HFF-Myc (cell line): ENCODE measurements around the gene COG5.

Source experiments
- DNase-seq: peaks from one replicate; pipeline ENCODE4 v3.0.0-alpha.2; 2011; ENCODE audit warnings: low read depth; ENCODE audit errors: extremely low read depth
- H3K4me3 ChIP-seq: replicated peaks from 2 replicates; pipeline ENCODE4 v1.5.1; 2011; ENCODE audit warnings: low read depth, mild to moderate bottlenecking, control low read depth, low read length
- TF ChIP-seq, protein P1 (sequence below): IDR thresholded peaks from 2 replicates; pipeline ENCODE4 v1.5.1; 2012; ENCODE audit warnings: mild to moderate bottlenecking, low read depth, low read length, control low read depth; ENCODE audit errors: missing control alignments

The COG5 gene

DNA sequence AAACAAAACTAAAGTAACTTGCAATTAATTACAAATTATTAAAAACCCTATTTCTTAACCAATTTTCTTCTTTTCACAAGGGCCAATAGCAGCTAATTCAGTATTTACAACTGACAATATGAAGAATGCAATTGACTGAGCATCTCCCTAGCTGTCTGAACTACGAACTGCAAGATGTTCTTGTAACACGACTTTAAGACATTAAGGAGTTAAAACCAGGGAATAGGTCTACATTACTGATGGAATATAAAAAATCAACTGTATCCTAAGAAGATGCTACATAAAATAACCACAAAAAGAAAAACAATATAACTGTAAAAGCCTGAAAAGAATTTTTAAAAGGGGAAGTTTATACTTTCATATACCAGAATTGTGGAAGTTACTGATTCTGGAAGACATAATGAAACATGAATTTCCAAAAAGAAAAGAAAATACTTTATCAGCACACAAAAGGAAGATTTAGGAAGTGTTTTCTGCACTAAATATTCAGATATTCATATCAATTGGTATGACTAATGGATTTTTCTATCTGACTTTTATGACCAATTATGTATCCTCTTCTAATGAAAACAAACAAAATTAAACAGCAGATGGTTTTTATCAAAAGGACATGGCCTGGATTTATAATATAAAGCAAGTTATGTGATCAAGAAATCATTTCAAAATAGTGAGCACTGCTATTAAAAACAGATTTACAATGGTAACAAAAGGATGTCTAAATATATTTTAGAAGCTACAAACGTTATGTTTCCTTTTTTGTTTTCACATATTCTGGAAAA, 92.2 kb downstream of the COG5 start:
- DNase-seq: no peak
- TF ChIP-seq, protein P1, sequence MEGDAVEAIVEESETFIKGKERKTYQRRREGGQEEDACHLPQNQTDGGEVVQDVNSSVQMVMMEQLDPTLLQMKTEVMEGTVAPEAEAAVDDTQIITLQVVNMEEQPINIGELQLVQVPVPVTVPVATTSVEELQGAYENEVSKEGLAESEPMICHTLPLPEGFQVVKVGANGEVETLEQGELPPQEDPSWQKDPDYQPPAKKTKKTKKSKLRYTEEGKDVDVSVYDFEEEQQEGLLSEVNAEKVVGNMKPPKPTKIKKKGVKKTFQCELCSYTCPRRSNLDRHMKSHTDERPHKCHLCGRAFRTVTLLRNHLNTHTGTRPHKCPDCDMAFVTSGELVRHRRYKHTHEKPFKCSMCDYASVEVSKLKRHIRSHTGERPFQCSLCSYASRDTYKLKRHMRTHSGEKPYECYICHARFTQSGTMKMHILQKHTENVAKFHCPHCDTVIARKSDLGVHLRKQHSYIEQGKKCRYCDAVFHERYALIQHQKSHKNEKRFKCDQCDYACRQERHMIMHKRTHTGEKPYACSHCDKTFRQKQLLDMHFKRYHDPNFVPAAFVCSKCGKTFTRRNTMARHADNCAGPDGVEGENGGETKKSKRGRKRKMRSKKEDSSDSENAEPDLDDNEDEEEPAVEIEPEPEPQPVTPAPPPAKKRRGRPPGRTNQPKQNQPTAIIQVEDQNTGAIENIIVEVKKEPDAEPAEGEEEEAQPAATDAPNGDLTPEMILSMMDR: no peak

DNA sequence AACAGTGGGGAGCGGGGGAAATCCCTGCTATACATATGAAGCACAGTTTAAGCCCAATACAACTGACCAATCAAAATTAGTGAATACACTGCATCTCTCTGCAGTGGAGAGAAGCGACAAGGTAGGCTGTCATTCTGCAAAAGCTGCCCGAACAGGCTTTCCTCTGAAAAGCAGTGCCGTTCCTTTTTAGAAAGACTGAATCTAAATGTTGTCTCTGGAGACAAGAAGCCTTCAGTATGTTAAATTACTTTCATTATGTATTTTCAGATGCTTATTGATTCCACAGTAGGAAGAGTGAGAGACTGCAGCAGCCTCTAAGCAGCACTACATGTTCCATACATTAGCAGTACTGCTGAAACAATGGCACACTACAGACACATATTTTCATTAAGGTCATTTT, 93.8 kb downstream of the COG5 start, which contains the start of gene GPR22:
Gene GPR22 (plus strand): TSS at position 129 of the 400 bp plus-strand sequence. CDS start 4,004 bp downstream, outside the sequence.
- TF ChIP-seq, protein P1: no peak
- H3K4me3 ChIP-seq: no peak within 1 kb of the TSS
- no peak for DNase-seq

More for the DNA sequence above, 92.2 kb downstream of the COG5 start:
- H3K4me3 ChIP-seq: no peak overlapping the region

DNA sequence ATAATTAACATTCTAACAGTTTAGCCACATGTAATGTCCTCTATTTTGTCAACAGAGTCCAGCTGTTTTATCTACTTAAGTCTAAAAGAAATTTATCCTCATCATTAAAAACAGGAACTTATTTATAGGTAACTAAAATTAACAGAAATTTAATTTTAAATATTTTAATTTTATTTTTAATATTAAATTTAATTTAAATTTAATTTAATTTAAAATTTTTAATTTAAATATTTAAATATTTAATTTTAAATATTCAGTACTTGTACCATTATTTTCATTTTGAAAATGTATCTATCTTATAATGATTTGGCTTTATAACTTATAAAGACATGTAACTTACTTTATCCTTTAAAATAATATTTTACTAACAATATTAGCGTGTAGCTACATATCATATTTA, 94.9 kb downstream of the COG5 start:
- no peak overlapping the region for H3K4me3 ChIP-seq
- DNase-seq: no peak
- TF ChIP-seq, protein P1: no peak

DNA sequence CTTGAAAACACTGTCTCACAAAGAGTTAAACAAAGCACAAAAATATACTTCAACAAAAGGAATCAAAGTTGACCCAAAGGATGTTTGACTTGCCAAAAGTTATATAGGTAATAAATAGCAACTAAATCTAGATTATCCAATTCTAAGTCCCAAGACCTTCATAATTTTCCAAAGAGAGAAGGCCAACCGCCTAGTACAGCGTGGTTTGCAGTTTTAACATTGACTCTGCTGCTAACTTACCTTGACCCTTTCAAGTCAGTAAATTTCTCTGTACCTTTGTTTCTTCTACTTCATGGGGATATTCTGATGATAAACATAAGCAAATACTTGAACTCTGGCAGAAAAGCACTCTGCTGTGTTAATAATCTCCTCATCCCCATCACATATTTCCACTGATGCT, 95.7 kb downstream of the COG5 start:
- TF ChIP-seq, protein P1: no peak
- H3K4me3 ChIP-seq: no peak overlapping the region
- no peak for DNase-seq

DNA sequence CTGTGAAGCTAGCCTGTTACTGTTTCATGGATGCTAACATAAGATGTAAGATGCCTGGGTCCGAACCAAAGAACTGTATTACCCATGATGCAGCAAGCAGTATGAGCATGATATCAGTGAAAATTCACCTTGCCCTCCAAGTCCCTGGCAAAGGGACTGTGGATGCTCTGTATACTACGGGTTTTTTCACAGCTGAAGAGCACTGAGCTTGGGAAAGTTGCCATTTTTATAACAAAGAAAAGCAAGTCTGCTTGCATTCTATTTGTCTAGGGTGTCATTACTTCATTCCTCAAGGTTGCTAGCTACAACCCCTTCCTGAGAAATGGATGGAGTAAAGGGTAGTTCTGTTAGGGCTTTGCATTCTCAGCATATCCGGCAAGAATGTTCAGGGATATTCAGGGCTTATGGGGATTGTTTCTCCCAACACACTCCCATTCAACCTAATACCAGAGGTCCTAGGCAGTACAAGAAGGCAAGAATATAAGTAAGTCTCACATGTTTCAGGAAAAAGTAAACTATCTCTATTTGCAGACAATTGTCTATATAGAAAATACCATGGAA, 99.0 kb downstream of the COG5 start:
- H3K4me3 ChIP-seq: no peak overlapping the region
- DNase-seq: no peak
- TF ChIP-seq, protein P1: no peak

DNA sequence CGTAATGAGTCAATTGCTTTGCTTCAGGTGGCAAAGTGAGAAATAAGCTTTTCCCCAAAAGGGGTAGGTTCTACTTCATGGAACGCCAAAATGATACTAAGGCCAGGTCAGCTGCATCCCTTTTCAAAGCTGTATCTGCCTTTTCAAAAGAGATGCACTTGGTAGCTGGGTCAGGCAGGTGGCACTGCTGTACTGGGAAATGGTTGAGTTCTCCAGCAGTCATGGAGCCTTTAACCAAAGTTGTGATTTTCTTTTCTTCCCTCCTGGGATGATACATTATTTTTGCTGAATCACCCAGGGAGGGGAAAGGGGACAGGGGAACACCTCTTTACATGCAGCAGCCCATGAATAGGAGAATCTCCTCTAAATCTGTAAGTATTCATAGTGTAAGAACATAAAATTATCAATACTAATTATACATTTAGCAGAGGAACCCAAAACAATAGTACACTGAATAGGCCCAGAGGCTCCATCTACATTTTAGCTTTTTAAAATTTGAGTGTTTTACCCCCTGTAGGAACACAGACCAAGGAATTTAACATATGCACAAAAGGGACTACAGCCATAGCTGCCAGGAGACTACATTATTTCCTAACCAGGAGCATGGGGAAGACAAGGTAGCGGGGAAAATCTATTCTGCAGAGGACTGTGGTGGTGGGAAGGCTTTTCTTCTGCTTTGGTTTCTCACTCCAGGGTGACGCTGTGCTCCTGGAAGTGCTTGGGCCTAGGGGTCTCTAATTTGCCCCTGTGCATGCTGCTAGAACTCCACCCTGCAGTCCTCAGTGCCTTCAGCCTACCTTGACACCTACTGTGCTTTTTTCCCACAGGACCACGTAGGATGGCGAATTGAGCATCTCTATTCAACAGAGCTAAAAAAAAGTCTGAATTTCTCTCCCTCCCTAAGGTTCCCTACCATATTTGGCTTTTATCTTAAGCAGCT, 100.3 kb downstream of the COG5 start:
- TF ChIP-seq, protein P1: peak; percentile 74
- peak; percentile 48 for DNase-seq
- H3K4me3 ChIP-seq: no peak overlapping the region
